K562 (cell line): ENCODE measurements around the gene EPB41L4A. TPM values are rescaled to one million over a fixed set of nuclear protein-coding genes. Genes with fewer than 3 reads are reported as not detected.

Source experiments
- ATAC-seq: fragments of 200-7000 bp; cut with Tn5 transposase; 3 replicates; pipeline ENCODE4 v1.9.1; 2020; ENCODE audit warnings: moderate library complexity
- BruUV-seq: library from RNA; stranded (reverse); fragments of 400-500 nt; replicated peaks from 2 replicates; lab custom pipeline; 2021; lab: Mats Ljungman, UMichigan
- CTCF ChIA-PET: fragments of 300-600 bp; formaldehyde crosslinking; extraction: SDS; loops from one replicate; lab custom pipeline; 2021; ENCODE audit warnings: low intra/inter-chr PET ratio; lab: Yijun Ruan, JAX
- POLR2A ChIA-PET: fragments of 300-600, 350-650 bp; sonication (Branson Sonifier 250); formaldehyde crosslinking; extraction: SDS; loops from one replicate; lab custom pipeline; 2021; ENCODE audit warnings: antibody characterized with exemption, inconsistent platforms; lab: Yijun Ruan, JAX
- DNase-seq, 4 experiments: peaks; one replicate each; pipeline versions ENCODE4 v3.0.0 to v3.0.0-alpha.2; 2011 to 2018; ENCODE audit warnings: low spot score in 3 of 4, mixed read lengths in 3 of 4; ENCODE audit errors: extremely low read depth in 1 of 4
- FAIRE-seq: peaks from 2 replicates; lab custom pipeline; 2011; peaks lifted over from hg19 to GRCh38; lab: Jason Lieb, UNC
- H2AFZ ChIP-seq: 2 replicates; pipeline ENCODE4 v1.6.0; 2011; ENCODE audit warnings: low read depth, low read length, control low read depth, inconsistent platforms
- H3K27ac ChIP-seq: fragments of 200-600 bp; 3 replicates; pipeline ENCODE4 v1.8.0; 2011; ENCODE audit warnings: low read depth, mild to moderate bottlenecking, control low read depth, inconsistent platforms, low read length, moderate library complexity, mixed read lengths; ENCODE audit errors: extremely low read depth
- H3K27me3 ChIP-seq, 2 experiments: fragments of 300-600 bp in 1 of 2; 2 replicates in 1 of 2; 3 replicates in 1 of 2; pipeline versions ENCODE4 v1.6.0 to v1.8.0; 2011; ENCODE audit warnings: inconsistent platforms in 2 of 2, low read length in 2 of 2, mild to moderate bottlenecking in 1 of 2, mixed read lengths in 1 of 2, moderate library complexity in 1 of 2; ENCODE audit not compliant: control insufficient read depth in 2 of 2, insufficient read depth in 2 of 2
- H3K36me3 ChIP-seq: fragments of 300-600 bp; 3 replicates; pipeline ENCODE4 v1.8.0; 2011; ENCODE audit warnings: mild to moderate bottlenecking, low read length, inconsistent platforms; ENCODE audit not compliant: control insufficient read depth, insufficient read depth
- H3K4me1 ChIP-seq, 2 experiments: fragments of 200-600 bp in 1 of 2; replicated peaks in 1 of 2; 2 replicates in 1 of 2; 3 replicates in 1 of 2; pipeline versions ENCODE4 v1.5.1 to v1.8.0; 2011; ENCODE audit warnings: inconsistent platforms in 2 of 2, low read length in 2 of 2, mild to moderate bottlenecking in 1 of 2, mixed read lengths in 1 of 2, moderate library complexity in 1 of 2; ENCODE audit not compliant: control insufficient read depth in 2 of 2, insufficient read depth in 2 of 2
- H3K4me2 ChIP-seq: 2 replicates; pipeline ENCODE4 v1.6.1; 2011; ENCODE audit warnings: low read length, control low read depth, inconsistent platforms, mixed read lengths; ENCODE audit not compliant: insufficient read depth
- H3K4me3 ChIP-seq: fragments of 200-600 bp; sonication (generic), shearing (Covaris generic); 2 replicates; pipeline ENCODE4 v1.5.1; 2016; ENCODE audit warnings: control low read depth, inconsistent platforms
- H3K79me2 ChIP-seq: fragments of 200-600 bp; 3 replicates; pipeline ENCODE4 v1.8.0; 2011; ENCODE audit warnings: low read length, inconsistent platforms; ENCODE audit not compliant: control insufficient read depth, insufficient read depth
- H3K9ac ChIP-seq, 2 experiments: 2 replicates each; pipeline versions ENCODE4 v1.6.0 to v1.6.1; 2011; ENCODE audit warnings: low read depth in 2 of 2, low read length in 2 of 2, control low read depth in 1 of 2, inconsistent platforms in 1 of 2, mild to moderate bottlenecking in 1 of 2, mixed read lengths in 1 of 2; ENCODE audit not compliant: insufficient read depth in 1 of 2
- H3K9me1 ChIP-seq: one replicate; pipeline ENCODE4 v1.6.0; 2011; ENCODE audit warnings: inconsistent platforms, mild to moderate bottlenecking, low read length, moderate library complexity; ENCODE audit not compliant: control insufficient read depth, insufficient read depth
- H3K9me3 ChIP-seq: replicated peaks from 2 replicates; pipeline ENCODE4 v1.5.1; 2011; ENCODE audit warnings: low read depth, low read length, inconsistent platforms; ENCODE audit not compliant: control insufficient read depth, insufficient read depth
- H4K20me1 ChIP-seq: replicated peaks from 2 replicates; pipeline ENCODE4 v1.6.1; 2011; ENCODE audit warnings: low read length, inconsistent platforms, mixed read lengths; ENCODE audit not compliant: control insufficient read depth, insufficient read depth
- CEBPG ChIP-seq, 3 experiments: fragments of 200-800 bp in 1 of 3; sonication (Bioruptor generic) in 1 of 3; sonication (generic) in 1 of 3; formaldehyde crosslinking in 1 of 3; IDR thresholded peaks in 2 of 3; conservative IDR thresholded peaks in 1 of 3; 2 replicates each; pipeline versions ENCODE4 v1.6.1 to v1.8.0; 2016 to 2022; ENCODE audit warnings: missing compliant biosample characterization in 2 of 3, missing genetic modification characterization in 2 of 3, mild to moderate bottlenecking in 1 of 3, missing genetic modification reagents in 1 of 3
- COPS2 ChIP-seq: fragments of 450-650 bp; conservative IDR thresholded peaks from 2 replicates; pipeline ENCODE4 v1.6.1; 2016; ENCODE audit warnings: mild to moderate bottlenecking, moderate library complexity
- FOSL1 ChIP-seq: fragments of 200-800 bp; sonication (Bioruptor generic); conservative IDR thresholded peaks from 2 replicates; pipeline ENCODE4 v1.6.1; 2016; ENCODE audit warnings: missing genetic modification characterization, missing compliant biosample characterization
- KAT8 ChIP-seq: fragments of 450-650 bp; IDR thresholded peaks from 2 replicates; pipeline ENCODE4 v1.6.1; 2016; ENCODE audit warnings: low read depth, mild to moderate bottlenecking
- KLF10 ChIP-seq: fragments of 250-450 bp; sonication (Bioruptor Pico); IDR thresholded peaks from 2 replicates; pipeline ENCODE4 v1.6.1; 2021; ENCODE audit warnings: matching md5 sums
- MCM2 ChIP-seq: fragments of 450-650 bp; IDR thresholded peaks from 2 replicates; pipeline ENCODE4 v1.6.1; 2017; ENCODE audit warnings: low read depth, mild to moderate bottlenecking
- ZNF174 ChIP-seq: fragments of 250-450 bp; sonication (Bioruptor Pico); IDR thresholded peaks from 2 replicates; pipeline ENCODE4 v1.4.0; 2020; ENCODE audit warnings: mild to moderate bottlenecking
- ZNF717 ChIP-seq: fragments of 250-450 bp; sonication (Bioruptor Pico); IDR thresholded peaks from 2 replicates; pipeline ENCODE4 v1.5.0; 2021
- WGBS: fragments of 100-300 bp; shearing (Covaris generic); methylation state at CpG from one replicate; pipeline ENCODE4 v1.1.6; 2016; ENCODE audit warnings: low coverage, mixed read lengths; ENCODE audit not compliant: insufficient coverage; ENCODE audit errors: missing lambda C conversion rate; 5-methylcytosine and 5-hydroxymethylcytosine counted together
- in situ Hi-C: fragments of 300-500 bp; cut with MboI; formaldehyde crosslinking; loops from 4 replicates; pipeline ENCODE4 v1.15.0; 2018; ENCODE audit warnings: inconsistent platforms, mixed read lengths
- intact Hi-C: fragments of 100-400 bp; cut with micrococcal nuclease; formaldehyde crosslinking; loops from 2 replicates; pipeline ENCODE4 v1.14.2; 2022
- polyA plus RNA-seq, 8 experiments: library from polyadenylated mRNA; depleted of rRNA in 4 of 8; stranded (reverse) in 5 of 8; unstranded in 3 of 8; fragments of >200 nt; fragmentation: Nextera tagmentation in 2 of 8; fragmentation: Illumina TruSeq in 1 of 8; extraction: Ambion mirVana in 2 of 8; extraction: Trizol in 1 of 8; gene quantifications; 2 replicates each; pipeline versions ENCODE4 v1.2.1 to v1.2.3, GENCODE V29; 2011 to 2014; ENCODE audit warnings: inconsistent platforms in 1 of 8, missing spikeins in 1 of 8
- total RNA-seq, 7 experiments: library from RNA; depleted of rRNA in 6 of 7; stranded (reverse); fragments of >200 nt in 6 of 7; fragmentation: Illumina TruSeq in 2 of 7; extraction: Trizol in 2 of 7; gene quantifications; 2 replicates each; pipeline versions ENCODE4 v1.2.1 to v1.2.3, GENCODE V29; 2011 to 2021; ENCODE audit warnings: low replicate concordance in 1 of 7
- TF ChIP-seq, protein P1 (sequence below): sonication (generic); formaldehyde crosslinking; IDR thresholded peaks from 2 replicates; pipeline ENCODE4 v1.8.0; 2022; ENCODE audit warnings: mild to moderate bottlenecking, missing genetic modification reagents
- TF ChIP-seq, protein P2 (sequence below), 2 experiments: fragments of 250-450 bp in 1 of 2; fragments of 450-650 bp in 1 of 2; sonication (Bioruptor Pico) in 1 of 2; IDR thresholded peaks; 2 replicates each; pipeline versions ENCODE4 v1.6.1 to v1.8.0; 2016 to 2021; ENCODE audit warnings: mild to moderate bottlenecking in 2 of 2, moderate library complexity in 2 of 2, missing compliant biosample characterization in 1 of 2, missing genetic modification characterization in 1 of 2
- TF ChIP-seq, protein P3 (sequence below): fragments of 200-400 bp; formaldehyde crosslinking; IDR thresholded peaks from 2 replicates; pipeline ENCODE4 v1.6.1; 2017; ENCODE audit warnings: mild to moderate bottlenecking, low read depth, low read length, moderate library complexity

The EPB41L4A gene
- total and polyA plus RNA-seq, 9 of the 15 experiments (the other 6 are each of a cell fraction or from before 2014, with no cell fraction given) = 0.04 to 0.35 (median 0.12) TPM; not detected in 3

DNA sequence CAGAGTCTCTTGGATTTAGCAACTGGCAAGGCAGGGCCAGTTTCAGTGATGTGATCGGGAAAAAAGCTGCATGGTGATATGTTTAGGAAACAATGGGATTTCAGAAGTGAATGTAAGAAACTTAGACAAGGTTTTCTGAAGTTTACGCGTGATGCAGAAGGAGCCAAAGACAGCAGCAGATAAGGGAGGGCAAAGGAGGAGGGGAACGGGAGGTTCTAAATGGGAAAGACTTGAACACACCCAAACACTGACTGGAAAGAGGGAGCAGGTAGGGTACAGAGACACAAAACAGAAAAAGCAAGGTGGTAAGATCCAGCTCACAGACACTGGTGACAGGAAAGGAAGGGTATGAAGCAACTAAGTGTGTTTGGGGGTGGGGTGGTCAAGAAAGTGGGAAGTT, 115.4 kb downstream of the EPB41L4A start:
- intact Hi-C loops = no loop called here
- no peak overlapping the region for H3K27ac ChIP-seq
- in situ Hi-C loops = no loop called here
- ATAC-seq = no peak
- no peak overlapping the region for H3K4me3 ChIP-seq
- ChIA-PET POLR2A (no interaction called here), CTCF (no interaction called here)
- H3K27me3 ChIP-seq = no peaks in the 10 kb centered on the region
- no peak overlapping the region for H3K4me2 ChIP-seq
- no peaks in the 10 kb centered on the region for H3K79me2 ChIP-seq
- BruUV-seq = no TSS peak
- no peak overlapping the region for H3K9ac ChIP-seq
- WGBS = 46% methylated on average over 4 of the region's 4 CpGs
- H3K9me3 ChIP-seq = no peaks in the 10 kb centered on the region
- no peaks in the 10 kb centered on the region for H3K9me1 ChIP-seq
- H3K36me3 ChIP-seq = no peaks in the 10 kb centered on the region
- H3K4me1 ChIP-seq = no peaks in the 10 kb centered on the region
- no peak overlapping the region for H2AFZ ChIP-seq
- no peaks in the 10 kb centered on the region for H4K20me1 ChIP-seq
- TF ChIP-seq MCM2 (no peak), FOSL1 (no peak), ZNF717 (CRISPR knock-in tag) (no peak), COPS2 (no peak), KAT8 (no peak), CEBPG (CRISPR knock-in tag; IDR thresholded peaks at IDR 0.05) (no peak), CEBPG (tag; conservative IDR thresholded peaks at IDR 0.05 in 1 of 2, IDR thresholded peaks at IDR 0.05 in 1 of 2) (no peak), ZNF174 (no peak), KLF10 (CRISPR knock-in tag) (no peak)
- TF ChIP-seq, protein P1, sequence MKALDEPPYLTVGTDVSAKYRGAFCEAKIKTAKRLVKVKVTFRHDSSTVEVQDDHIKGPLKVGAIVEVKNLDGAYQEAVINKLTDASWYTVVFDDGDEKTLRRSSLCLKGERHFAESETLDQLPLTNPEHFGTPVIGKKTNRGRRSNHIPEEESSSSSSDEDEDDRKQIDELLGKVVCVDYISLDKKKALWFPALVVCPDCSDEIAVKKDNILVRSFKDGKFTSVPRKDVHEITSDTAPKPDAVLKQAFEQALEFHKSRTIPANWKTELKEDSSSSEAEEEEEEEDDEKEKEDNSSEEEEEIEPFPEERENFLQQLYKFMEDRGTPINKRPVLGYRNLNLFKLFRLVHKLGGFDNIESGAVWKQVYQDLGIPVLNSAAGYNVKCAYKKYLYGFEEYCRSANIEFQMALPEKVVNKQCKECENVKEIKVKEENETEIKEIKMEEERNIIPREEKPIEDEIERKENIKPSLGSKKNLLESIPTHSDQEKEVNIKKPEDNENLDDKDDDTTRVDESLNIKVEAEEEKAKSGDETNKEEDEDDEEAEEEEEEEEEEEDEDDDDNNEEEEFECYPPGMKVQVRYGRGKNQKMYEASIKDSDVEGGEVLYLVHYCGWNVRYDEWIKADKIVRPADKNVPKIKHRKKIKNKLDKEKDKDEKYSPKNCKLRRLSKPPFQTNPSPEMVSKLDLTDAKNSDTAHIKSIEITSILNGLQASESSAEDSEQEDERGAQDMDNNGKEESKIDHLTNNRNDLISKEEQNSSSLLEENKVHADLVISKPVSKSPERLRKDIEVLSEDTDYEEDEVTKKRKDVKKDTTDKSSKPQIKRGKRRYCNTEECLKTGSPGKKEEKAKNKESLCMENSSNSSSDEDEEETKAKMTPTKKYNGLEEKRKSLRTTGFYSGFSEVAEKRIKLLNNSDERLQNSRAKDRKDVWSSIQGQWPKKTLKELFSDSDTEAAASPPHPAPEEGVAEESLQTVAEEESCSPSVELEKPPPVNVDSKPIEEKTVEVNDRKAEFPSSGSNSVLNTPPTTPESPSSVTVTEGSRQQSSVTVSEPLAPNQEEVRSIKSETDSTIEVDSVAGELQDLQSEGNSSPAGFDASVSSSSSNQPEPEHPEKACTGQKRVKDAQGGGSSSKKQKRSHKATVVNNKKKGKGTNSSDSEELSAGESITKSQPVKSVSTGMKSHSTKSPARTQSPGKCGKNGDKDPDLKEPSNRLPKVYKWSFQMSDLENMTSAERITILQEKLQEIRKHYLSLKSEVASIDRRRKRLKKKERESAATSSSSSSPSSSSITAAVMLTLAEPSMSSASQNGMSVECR (CRISPR knock-in tag) = no peak
- TF ChIP-seq, protein P2, sequence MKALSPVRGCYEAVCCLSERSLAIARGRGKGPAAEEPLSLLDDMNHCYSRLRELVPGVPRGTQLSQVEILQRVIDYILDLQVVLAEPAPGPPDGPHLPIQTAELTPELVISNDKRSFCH (CRISPR knock-in tag; IDR thresholded peaks at IDR 0.05) = no peak
- TF ChIP-seq, protein P2 (tag; IDR thresholded peaks at IDR 0.05) = no peak
- TF ChIP-seq, protein P3, sequence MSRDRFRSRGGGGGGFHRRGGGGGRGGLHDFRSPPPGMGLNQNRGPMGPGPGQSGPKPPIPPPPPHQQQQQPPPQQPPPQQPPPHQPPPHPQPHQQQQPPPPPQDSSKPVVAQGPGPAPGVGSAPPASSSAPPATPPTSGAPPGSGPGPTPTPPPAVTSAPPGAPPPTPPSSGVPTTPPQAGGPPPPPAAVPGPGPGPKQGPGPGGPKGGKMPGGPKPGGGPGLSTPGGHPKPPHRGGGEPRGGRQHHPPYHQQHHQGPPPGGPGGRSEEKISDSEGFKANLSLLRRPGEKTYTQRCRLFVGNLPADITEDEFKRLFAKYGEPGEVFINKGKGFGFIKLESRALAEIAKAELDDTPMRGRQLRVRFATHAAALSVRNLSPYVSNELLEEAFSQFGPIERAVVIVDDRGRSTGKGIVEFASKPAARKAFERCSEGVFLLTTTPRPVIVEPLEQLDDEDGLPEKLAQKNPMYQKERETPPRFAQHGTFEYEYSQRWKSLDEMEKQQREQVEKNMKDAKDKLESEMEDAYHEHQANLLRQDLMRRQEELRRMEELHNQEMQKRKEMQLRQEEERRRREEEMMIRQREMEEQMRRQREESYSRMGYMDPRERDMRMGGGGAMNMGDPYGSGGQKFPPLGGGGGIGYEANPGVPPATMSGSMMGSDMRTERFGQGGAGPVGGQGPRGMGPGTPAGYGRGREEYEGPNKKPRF = no peak
- no peak for DNase-seq
- no peak for FAIRE-seq
